Measurements from ENCODE around the gene ADAT3. TPM values are rescaled to one million over a fixed set of nuclear protein-coding genes. Genes with fewer than 3 reads are reported as not detected.
"Not testable (repeated sequence)": the region's sequence is repeated elsewhere in the genome, so short reads cannot be mapped to it uniquely, and the experiment has no call there.

ADAT3 gene
- total RNA-seq, 3 donors from 2014 or later (not counting 1 experiment from before 2014, with no cell fraction given), result 13.0 to 20.9 (median 13.1) TPM

DNA sequence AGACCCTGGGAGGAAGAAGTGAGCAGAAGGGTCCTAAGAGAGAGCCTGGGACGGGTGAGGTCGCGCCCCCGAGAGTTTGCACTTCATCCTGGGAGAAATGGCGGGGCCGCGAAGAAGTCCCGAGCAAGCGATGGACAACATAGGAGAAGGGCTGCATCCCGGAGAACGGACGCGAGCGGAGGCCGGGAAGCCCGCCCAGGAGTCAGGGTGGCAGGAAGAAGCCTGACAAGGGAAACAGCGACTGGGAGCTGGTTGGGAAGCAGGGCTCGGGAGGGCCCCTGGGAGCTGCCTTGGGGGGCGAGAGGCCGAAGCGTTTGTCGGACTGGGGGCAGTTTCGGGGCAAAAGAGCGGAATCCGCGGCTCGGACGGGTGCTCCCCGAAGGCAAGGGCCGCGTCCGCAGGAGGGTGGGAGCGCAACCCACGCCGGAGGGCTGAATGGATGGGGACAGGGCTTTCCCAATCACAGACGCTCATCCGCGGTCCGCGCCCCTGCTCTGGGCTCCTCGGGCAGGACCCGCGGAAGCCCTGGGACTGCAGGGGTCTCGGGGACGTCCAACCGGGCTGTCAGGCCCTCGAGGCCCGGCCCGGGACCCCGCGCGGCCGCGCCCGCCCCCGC is 20.4 kb upstream of the ADAT3 start:
- no peaks in the 10 kb centered on the region for H3K27me3 Mint-ChIP-seq (ENCODE audit: low read depth in 2 of 2)
- H3K27ac Mint-ChIP-seq, result peak overlapping the region; percentile 97 to 99
- intact Hi-C loops (cut with micrococcal nuclease), result loop anchor here (1.0 to 5.0 kb wide), 3 partner anchors 9 to 202 kb away; partner anchors contain the start of genes ADAT3 and SCAMP4
- peaks cover 16% of the 10 kb centered on the region for H3K36me3 ChIP-seq (ENCODE audit: control insufficient read depth, insufficient read depth, low read length)
- peaks cover 20% of the 10 kb centered on the region for H3K36me3 Mint-ChIP-seq
- peak overlapping the region; percentile 99 for H3K4me3 ChIP-seq (ENCODE audit: low read length)
- H3K27me3 ChIP-seq (ENCODE audit: control insufficient read depth, insufficient read depth, low read length), result no peaks in the 10 kb centered on the region
- WGBS (ENCODE audit: insufficient coverage), result under 1% methylated on average over 56 of the region's 56 CpGs
- H3K4me1 Mint-ChIP-seq, result peaks cover 40 to 43% of the 10 kb centered on the region in 2 donors
- H3K27ac ChIP-seq (ENCODE audit: low read length), result peak overlapping the region; percentile 99
- peak in 1 of 2 donors; percentile 41 for DNase-seq
- ATAC-seq, result peak in 2 of 3 donors; percentile 1 to 2
- H3K4me3 Mint-ChIP-seq, result peak overlapping the region; percentile 100
- TF ChIP-seq, protein P1, sequence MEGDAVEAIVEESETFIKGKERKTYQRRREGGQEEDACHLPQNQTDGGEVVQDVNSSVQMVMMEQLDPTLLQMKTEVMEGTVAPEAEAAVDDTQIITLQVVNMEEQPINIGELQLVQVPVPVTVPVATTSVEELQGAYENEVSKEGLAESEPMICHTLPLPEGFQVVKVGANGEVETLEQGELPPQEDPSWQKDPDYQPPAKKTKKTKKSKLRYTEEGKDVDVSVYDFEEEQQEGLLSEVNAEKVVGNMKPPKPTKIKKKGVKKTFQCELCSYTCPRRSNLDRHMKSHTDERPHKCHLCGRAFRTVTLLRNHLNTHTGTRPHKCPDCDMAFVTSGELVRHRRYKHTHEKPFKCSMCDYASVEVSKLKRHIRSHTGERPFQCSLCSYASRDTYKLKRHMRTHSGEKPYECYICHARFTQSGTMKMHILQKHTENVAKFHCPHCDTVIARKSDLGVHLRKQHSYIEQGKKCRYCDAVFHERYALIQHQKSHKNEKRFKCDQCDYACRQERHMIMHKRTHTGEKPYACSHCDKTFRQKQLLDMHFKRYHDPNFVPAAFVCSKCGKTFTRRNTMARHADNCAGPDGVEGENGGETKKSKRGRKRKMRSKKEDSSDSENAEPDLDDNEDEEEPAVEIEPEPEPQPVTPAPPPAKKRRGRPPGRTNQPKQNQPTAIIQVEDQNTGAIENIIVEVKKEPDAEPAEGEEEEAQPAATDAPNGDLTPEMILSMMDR (IDR thresholded peaks at IDR 0.05), result no peak
- no peaks in the 10 kb centered on the region for H3K9me3 Mint-ChIP-seq
- peaks cover 54% of the 10 kb centered on the region for H3K4me1 ChIP-seq (ENCODE audit: control insufficient read depth, insufficient read depth, low read length)
- H3K9me3 ChIP-seq (ENCODE audit: control insufficient read depth, insufficient read depth, low read length), result no peaks in the 10 kb centered on the region

DNA sequence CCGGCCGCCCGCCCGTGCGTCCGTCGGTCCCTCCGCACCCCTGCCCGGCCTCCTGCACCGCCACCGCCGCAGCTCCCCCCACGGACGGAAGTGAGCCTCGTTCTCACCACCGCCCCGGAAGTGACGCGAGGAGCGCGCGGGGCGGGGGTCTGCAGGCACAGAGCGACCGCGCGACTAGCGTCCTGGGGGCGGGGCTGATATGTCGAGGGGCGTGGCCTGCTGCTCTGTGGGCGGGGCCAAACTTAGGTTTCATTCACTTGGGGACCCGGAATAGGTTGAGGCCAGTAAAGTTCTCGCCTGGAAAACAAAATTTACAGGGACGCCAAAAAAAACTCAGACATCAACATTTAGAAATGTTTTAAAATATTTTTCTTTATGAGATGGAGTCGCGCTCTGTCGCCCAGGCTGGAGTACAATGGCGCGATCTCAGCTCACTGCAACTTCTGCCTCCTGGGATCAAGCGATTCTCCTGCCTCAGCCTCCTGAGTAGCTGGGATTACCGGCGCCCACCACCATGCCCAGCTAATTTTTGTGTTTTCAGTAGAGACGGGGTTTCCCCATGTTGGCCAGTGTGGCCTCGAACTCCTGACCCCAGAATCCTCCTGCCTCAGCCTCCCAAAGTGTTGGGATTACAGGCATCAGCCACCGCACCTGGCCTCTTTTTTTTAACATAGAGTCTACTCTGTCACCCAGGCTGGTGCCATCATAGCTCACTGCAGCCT is 19.6 kb upstream of the ADAT3 start, which contains the start of gene ABHD17A:
TSS of gene ABHD17A (minus strand) at position 99 of the 722 bp plus-strand sequence. CDS start 3,930 bp downstream, outside the sequence.
- peak within 1 kb of the TSS; percentile 99 for H3K4me3 ChIP-seq (ENCODE audit: low read length)
- not testable (repeated sequence) for H3K36me3 ChIP-seq (ENCODE audit: control insufficient read depth, insufficient read depth, low read length); H3K27me3 ChIP-seq (ENCODE audit: control insufficient read depth, insufficient read depth, low read length); H3K9me3 Mint-ChIP-seq; H3K27me3 Mint-ChIP-seq (ENCODE audit: low read depth in 2 of 2); H3K9me3 ChIP-seq (ENCODE audit: control insufficient read depth, insufficient read depth, low read length)
- peaks cover 47% of the 10 kb centered on the region for H3K4me1 ChIP-seq (ENCODE audit: control insufficient read depth, insufficient read depth, low read length)
- 20% methylated on average over 45 of the region's 46 CpGs for WGBS (ENCODE audit: insufficient coverage)
- peak within 1 kb of the TSS; percentile 99 for H3K27ac ChIP-seq (ENCODE audit: low read length)
- intact Hi-C loops (cut with micrococcal nuclease), result loop anchor here (2.0 kb wide), 1 partner anchor 19 kb away; the partner anchor contains the start of genes ADAT3 and SCAMP4
- peaks cover 20% of the 10 kb centered on the region for H3K36me3 Mint-ChIP-seq
- H3K4me1 Mint-ChIP-seq, result peaks cover 33 to 45% of the 10 kb centered on the region in 2 donors
- H3K27ac Mint-ChIP-seq, result peak within 1 kb of the TSS; percentile 97 to 99
- DNase-seq (peak; percentile 96 to 97), ATAC-seq (peak; percentile 60 to 86 (median 67))
- peak within 1 kb of the TSS; percentile 100 for H3K4me3 Mint-ChIP-seq

DNA sequence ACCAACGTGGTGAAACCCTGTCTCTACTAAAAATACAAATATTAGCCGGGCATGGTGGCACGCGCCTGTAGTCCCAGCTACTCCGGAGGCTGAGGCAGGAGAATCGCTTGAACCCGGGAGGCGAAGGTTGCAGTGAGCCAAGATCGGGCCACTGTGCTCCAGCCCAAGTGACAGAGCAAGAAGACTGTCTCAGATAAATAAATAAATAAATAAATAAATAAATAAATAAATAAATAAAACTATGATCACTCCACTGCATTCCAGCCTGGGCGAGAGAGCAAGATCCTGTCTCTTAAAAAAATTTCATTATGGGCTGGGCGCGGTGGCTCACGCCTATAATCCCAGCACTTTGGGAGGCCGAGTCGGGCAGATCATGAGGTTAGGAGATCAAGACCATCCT is 18.8 kb upstream of the ADAT3 start:
- H3K9me3 Mint-ChIP-seq; H3K36me3 ChIP-seq (ENCODE audit: control insufficient read depth, insufficient read depth, low read length); H3K4me3 Mint-ChIP-seq; H3K4me3 ChIP-seq (ENCODE audit: low read length); intact Hi-C loops (cut with micrococcal nuclease); H3K9me3 ChIP-seq (ENCODE audit: control insufficient read depth, insufficient read depth, low read length); H3K27me3 ChIP-seq (ENCODE audit: control insufficient read depth, insufficient read depth, low read length); H3K27ac ChIP-seq (ENCODE audit: low read length); DNase-seq; H3K27me3 Mint-ChIP-seq (ENCODE audit: low read depth in 2 of 2); H3K27ac Mint-ChIP-seq; ATAC-seq: not testable (repeated sequence)
- peaks cover 41% of the 10 kb centered on the region for H3K4me1 ChIP-seq (ENCODE audit: control insufficient read depth, insufficient read depth, low read length)
- H3K36me3 Mint-ChIP-seq, result peaks cover 20% of the 10 kb centered on the region
- 92% methylated on average over 14 of the region's 15 CpGs for WGBS (ENCODE audit: insufficient coverage)
- H3K4me1 Mint-ChIP-seq, result peaks cover 28 to 45% of the 10 kb centered on the region in 2 donors

DNA sequence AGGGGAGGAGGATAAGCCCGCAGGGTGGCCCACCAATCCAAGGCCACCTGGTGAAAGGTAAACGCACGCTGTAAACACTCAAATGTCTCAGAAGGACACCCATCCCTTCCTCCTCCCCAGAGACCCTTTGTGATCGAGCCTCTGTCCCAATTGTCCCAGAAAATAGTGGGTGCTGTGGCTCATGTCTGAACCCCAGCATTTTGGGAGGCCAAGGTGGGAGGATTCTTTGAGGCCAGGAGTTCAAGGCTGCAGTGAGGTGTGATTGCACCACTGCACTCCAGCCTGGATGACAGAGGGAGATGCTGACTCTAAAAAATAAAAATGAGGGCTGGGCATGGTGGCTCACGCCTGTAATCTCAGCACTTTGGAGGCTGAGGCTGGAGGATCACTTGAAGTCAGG is 16.8 kb upstream of the ADAT3 start:
- Mint-ChIP-seq H3K36me3 (peaks cover 12% of the 10 kb centered on the region), H3K9me3 (no peaks in the 10 kb centered on the region), H3K4me1 (peaks cover 13 to 31% of the 10 kb centered on the region in 2 donors), H3K4me3 (no peak overlapping the region), H3K27me3 (ENCODE audit: low read depth in 2 of 2) (no peaks in the 10 kb centered on the region), H3K27ac (no peak overlapping the region)
- peaks cover 22% of the 10 kb centered on the region for H3K4me1 ChIP-seq (ENCODE audit: control insufficient read depth, insufficient read depth, low read length)
- no peak overlapping the region for H3K27ac ChIP-seq (ENCODE audit: low read length)
- H3K4me3 ChIP-seq (ENCODE audit: low read length), result no peak overlapping the region
- 97% methylated on average over 5 of the region's 5 CpGs for WGBS (ENCODE audit: insufficient coverage)
- no peak for ATAC-seq
- H3K27me3 ChIP-seq (ENCODE audit: control insufficient read depth, insufficient read depth, low read length), result no peaks in the 10 kb centered on the region
- H3K36me3 ChIP-seq (ENCODE audit: control insufficient read depth, insufficient read depth, low read length), result peaks cover under 1% of the 10 kb centered on the region
- DNase-seq, result no peak
- TF ChIP-seq, protein P1 (IDR thresholded peaks at IDR 0.05), result no peak
- no peaks in the 10 kb centered on the region for H3K9me3 ChIP-seq (ENCODE audit: control insufficient read depth, insufficient read depth, low read length)
- intact Hi-C loops (cut with micrococcal nuclease), result no loop called here
